ENCODE results near the gene KIRREL3. TPM values are rescaled to one million over a fixed set of nuclear protein-coding genes. Genes with fewer than 3 reads are reported as not detected.

Gene KIRREL3
- total RNA-seq, 1 experiment from 2014 or later, result 0.28 TPM

- no peak for DNase-seq (ENCODE audit: low spot score)
These were observed 462.5 kb downstream of the KIRREL3 start for GRCh38 chr11:126538071-126538470.

GRCh38 chr11:126537492-126537891 lies 463.1 kb downstream of the KIRREL3 start:
- no peak for DNase-seq (ENCODE audit: low spot score)

- DNase-seq (ENCODE audit: low spot score), result no peak
These were observed 466.3 kb downstream of the KIRREL3 start for GRCh38 chr11:126534141-126534805.

GRCh38 chr11:126533560-126533959 lies 467.0 kb downstream of the KIRREL3 start:
- no peak for DNase-seq (ENCODE audit: low spot score)

GRCh38 chr11:126530416-126530815 lies 470.2 kb downstream of the KIRREL3 start:
- DNase-seq (ENCODE audit: low spot score), result no peak

GRCh38 chr11:126529037-126529436 lies 471.5 kb downstream of the KIRREL3 start:
- no peak for DNase-seq (ENCODE audit: low spot score)

- no peak for DNase-seq (ENCODE audit: low spot score)
These were observed 472.5 kb downstream of the KIRREL3 start for GRCh38 chr11:126528075-126528474.

GRCh38 chr11:126527651-126528050 lies 472.9 kb downstream of the KIRREL3 start:
- no peak for DNase-seq (ENCODE audit: low spot score)

GRCh38 chr11:126526471-126526870 lies 474.1 kb downstream of the KIRREL3 start:
- no peak for DNase-seq (ENCODE audit: low spot score)

- DNase-seq (ENCODE audit: low spot score), result no peak
These were observed 474.9 kb downstream of the KIRREL3 start for GRCh38 chr11:126525702-126526101.

- DNase-seq (ENCODE audit: low spot score), result no peak
These were observed 475.4 kb downstream of the KIRREL3 start for GRCh38 chr11:126525216-126525615.

GRCh38 chr11:126523441-126524205 lies 476.9 kb downstream of the KIRREL3 start:
- DNase-seq (ENCODE audit: low spot score), result no peak

- no peak for DNase-seq (ENCODE audit: low spot score)
These were observed 478.0 kb downstream of the KIRREL3 start for GRCh38 chr11:126522606-126523005.

GRCh38 chr11:126522152-126522551 lies 478.4 kb downstream of the KIRREL3 start:
- DNase-seq (ENCODE audit: low spot score), result no peak

- no peak for DNase-seq (ENCODE audit: low spot score)
These were observed 479.4 kb downstream of the KIRREL3 start for GRCh38 chr11:126521196-126521595.

GRCh38 chr11:126519764-126520734 lies 480.5 kb downstream of the KIRREL3 start:
- DNase-seq (ENCODE audit: low spot score), result no peak

- no peak for DNase-seq (ENCODE audit: low spot score)
These were observed 481.4 kb downstream of the KIRREL3 start for GRCh38 chr11:126518972-126519690.

- no peak for DNase-seq (ENCODE audit: low spot score)
These were observed 482.2 kb downstream of the KIRREL3 start for GRCh38 chr11:126518071-126518971.

GRCh38 chr11:126515501-126515900 lies 485.1 kb downstream of the KIRREL3 start:
- no peak for DNase-seq (ENCODE audit: low spot score)

GRCh38 chr11:126514061-126514693 lies 486.4 kb downstream of the KIRREL3 start:
- no peak for DNase-seq (ENCODE audit: low spot score)
